Activated naive CD4-positive, alpha-beta T cell treated with anti-CD3 and anti-CD28 coated beads, Interleukin-2, amount 50 U/mL, for 72 hours (primary cell): ENCODE data around the gene HLA-DRB5. TPM values are rescaled to one million over a fixed set of nuclear protein-coding genes. Genes with fewer than 3 reads are reported as not detected.
"Not testable (repeated sequence)": the region's sequence is repeated elsewhere in the genome, so short reads cannot be mapped to it uniquely, and the experiment has no call there.

Experiments
- ATAC-seq, 2 donors: fragments of 150-1000 bp; cut with Tn5 transposase; 2 replicates each; pipeline ENCODE4 v1.10.0; 2021; ENCODE audit warnings: mild to moderate bottlenecking in 2 of 2, moderate library complexity in 2 of 2
- DNase-seq, 2 donors: peaks; one replicate each; pipeline ENCODE4 v3.0.0; 2021 to 2022; ENCODE audit warnings: low spot score in 2 of 2
- H3K27ac Mint-ChIP-seq, 2 donors: one replicate each; pipeline ENCODE4 v1.8.0; 2022; ENCODE audit warnings: mild to moderate bottlenecking in 2 of 2, mixed read lengths in 2 of 2
- H3K36me3 Mint-ChIP-seq, 2 donors: one replicate each; pipeline ENCODE4 v1.8.0; 2022; ENCODE audit warnings: mixed read lengths in 2 of 2
- H3K9me3 Mint-ChIP-seq, 2 donors: one replicate each; pipeline ENCODE4 v1.8.0; 2022; ENCODE audit warnings: mixed read lengths in 2 of 2
- total RNA-seq, 2 donors: library from RNA; stranded (reverse); gene quantifications; one replicate each; pipeline ENCODE4 v1.2.3, GENCODE V29; 2022

Gene HLA-DRB5
- 1 to 10 TPM; 1.1 to 1.6 TPM for total RNA-seq

DNA sequence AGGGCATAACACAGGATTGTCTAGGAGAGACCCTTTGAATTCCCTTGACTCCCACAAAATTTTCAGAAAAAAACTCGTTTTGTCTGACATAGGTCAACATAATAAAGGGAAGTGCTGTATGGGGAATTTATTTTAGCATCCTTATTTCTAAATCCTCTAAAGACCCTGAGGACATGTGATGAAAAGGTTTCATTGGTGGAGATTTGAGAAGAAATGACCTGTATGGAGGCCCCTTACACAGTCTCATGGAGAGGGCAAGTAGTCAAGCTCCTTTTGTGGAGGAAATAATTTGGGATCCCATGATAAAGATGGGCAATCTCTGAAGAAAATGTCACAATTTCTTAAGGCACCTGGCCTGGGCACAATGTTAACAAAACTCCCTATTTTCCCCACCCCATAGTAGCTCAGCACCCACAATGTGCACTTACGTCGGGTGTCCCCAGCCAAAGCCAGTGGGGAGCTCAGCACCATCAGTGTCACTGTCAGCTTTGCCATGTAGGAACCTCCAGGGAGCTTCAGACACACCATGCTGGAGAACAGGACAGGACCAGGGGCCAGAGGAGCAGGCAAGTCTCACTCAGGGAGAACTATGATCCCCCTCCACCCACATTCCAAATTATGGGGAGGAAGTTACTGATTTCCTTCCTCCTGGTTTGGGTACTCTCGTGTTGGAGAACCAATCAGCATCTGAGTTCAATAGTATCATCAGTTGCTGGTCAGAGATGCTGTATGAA, at the start of gene HLA-DRB5:
Gene HLA-DRB5 (minus strand): TSS at position 591 of the 734 bp plus-strand sequence. CDS start 63 bp downstream, at position 528.
- DNase-seq: no peak
- H3K36me3 Mint-ChIP-seq: no peaks in the 10 kb centered on the region
- ATAC-seq: peak; percentile 37 to 46
- no peak within 1 kb of the TSS for H3K27ac Mint-ChIP-seq
- H3K9me3 Mint-ChIP-seq: no peaks in the 10 kb centered on the region

DNA sequence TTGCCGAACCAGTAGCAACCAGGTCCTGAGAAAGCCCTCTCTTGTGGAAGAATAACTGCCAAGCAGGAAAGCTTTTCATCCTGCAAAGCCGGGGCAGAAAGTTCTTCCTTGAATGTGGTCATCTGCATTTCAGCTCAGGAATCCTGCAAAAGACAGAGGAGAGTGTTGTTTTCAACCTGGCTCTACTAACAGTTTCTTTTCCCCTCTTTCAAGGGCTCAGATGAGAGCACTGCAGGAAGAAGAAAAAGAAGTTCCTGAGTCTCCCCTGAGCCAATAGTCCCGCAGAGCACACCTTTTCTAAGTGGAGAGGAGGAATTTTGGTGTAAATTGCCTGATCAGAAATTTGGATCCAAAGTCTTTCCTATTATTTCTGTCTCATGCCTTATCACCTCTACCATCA, 48.9 kb upstream of the HLA-DRB5 start:
- H3K9me3 Mint-ChIP-seq: no peaks in the 10 kb centered on the region
- no peaks in the 10 kb centered on the region for H3K36me3 Mint-ChIP-seq
- DNase-seq (no peak), ATAC-seq (no peak)
- no peak overlapping the region for H3K27ac Mint-ChIP-seq

- not testable (repeated sequence) for ATAC-seq, H3K27ac Mint-ChIP-seq, H3K9me3 Mint-ChIP-seq, H3K36me3 Mint-ChIP-seq, DNase-seq
Observed at GRCh38 chr6:32577493-32577892, 47.4 kb upstream of the HLA-DRB5 start.

DNA sequence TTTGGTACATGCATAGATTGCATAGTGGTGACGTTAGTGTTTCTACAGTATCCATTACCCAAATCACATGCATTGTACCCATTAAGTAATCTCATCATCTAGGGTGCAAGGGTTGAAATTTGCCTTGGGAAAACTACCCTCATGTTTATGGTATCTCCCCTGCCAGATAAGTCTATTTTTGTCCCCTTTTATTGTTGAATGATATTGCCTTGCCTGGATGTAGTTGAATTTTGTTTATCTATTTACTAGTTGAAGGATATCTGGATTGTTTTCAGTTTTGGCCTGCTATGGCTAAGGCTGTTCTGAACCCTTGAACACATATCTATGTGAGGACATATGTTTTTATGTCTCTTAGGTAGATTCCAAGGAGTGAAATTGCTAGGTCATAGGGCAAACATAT, 46.2 kb upstream of the HLA-DRB5 start:
- DNase-seq: no peak
- no peak for ATAC-seq
- no peak overlapping the region for H3K27ac Mint-ChIP-seq
- H3K36me3 Mint-ChIP-seq: no peaks in the 10 kb centered on the region
- H3K9me3 Mint-ChIP-seq: no peaks in the 10 kb centered on the region

- DNase-seq (no peak), ATAC-seq (no peak)
- Mint-ChIP-seq H3K9me3 (no peaks in the 10 kb centered on the region), H3K36me3 (no peaks in the 10 kb centered on the region), H3K27ac (no peak overlapping the region)
Observed at GRCh38 chr6:32570363-32570905, 40.3 kb upstream of the HLA-DRB5 start.

DNA sequence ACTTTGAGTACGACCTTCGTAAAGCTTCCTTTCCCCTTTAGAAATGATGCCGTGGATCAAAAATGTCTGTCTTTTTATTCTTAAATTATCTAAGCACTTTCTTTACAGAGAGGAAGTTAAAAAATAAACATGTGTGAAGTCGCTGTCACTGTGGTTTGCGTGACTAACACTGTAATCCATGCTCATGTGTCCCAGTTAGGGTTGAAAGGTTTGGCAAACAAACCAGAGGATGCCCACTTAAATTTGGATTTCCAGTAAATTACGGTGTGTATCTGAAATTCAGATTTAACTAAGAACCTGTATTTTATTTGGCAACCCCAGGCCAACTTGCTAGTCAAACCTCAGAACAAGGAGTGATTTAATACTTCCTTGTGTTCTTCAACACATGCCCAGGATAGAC, 38.5 kb upstream of the HLA-DRB5 start:
- ATAC-seq: no peak
- DNase-seq: no peak
- Mint-ChIP-seq H3K9me3 (no peaks in the 10 kb centered on the region), H3K36me3 (no peaks in the 10 kb centered on the region), H3K27ac (no peak overlapping the region)

DNA sequence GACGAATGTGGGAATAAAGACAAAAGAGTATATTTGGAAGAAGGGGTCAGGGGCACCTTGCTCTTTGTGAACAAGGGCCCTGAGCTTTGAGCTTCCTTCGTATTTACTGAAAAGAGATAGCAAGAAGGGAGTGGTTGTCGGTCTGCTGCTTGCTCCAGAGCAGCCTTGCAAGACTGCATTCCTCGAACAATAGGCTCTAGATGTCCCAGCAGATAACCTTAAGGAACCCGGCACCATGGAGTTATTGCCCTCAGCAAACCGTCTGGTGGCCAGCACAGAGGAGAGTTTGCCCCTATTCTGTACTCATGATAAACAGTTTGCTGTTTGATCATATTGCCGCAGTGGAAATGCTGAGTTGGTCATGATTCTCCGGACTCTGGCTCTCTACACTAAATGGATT, 36.9 kb upstream of the HLA-DRB5 start:
- ATAC-seq: no peak

DNA sequence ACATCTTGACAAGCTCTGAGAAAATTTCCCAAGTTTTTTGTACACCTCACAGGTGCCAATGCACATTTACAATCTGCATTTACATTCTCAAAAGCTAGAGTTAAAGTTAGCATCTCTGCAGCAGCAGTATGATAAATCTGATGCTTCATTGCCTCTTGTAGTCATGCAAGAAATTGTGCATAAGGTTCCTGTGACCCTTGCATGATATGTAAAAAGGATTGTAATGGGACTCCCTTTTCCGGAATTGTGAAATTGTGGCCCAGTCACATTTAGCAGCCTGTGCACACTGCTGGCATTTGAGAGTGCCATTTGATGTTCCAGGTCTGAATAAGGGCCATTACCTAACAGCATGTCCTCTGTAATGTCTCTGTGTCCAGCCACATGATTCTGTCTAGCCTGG, 35.4 kb upstream of the HLA-DRB5 start:
- no peak for ATAC-seq
- Mint-ChIP-seq H3K27ac (no peak overlapping the region), H3K9me3 (no peaks in the 10 kb centered on the region), H3K36me3 (no peaks in the 10 kb centered on the region)
- DNase-seq: no peak

More for the DNA sequence above, 36.9 kb upstream of the HLA-DRB5 start:
- Mint-ChIP-seq H3K9me3 (no peaks in the 10 kb centered on the region), H3K27ac (no peak overlapping the region), H3K36me3 (no peaks in the 10 kb centered on the region)
- DNase-seq: no peak

GRCh38 chr6:32562940-32563339, 32.9 kb upstream of the HLA-DRB5 start:
- DNase-seq (no peak), ATAC-seq (no peak)
- Mint-ChIP-seq H3K9me3 (no peaks in the 10 kb centered on the region), H3K36me3 (no peaks in the 10 kb centered on the region), H3K27ac (no peak overlapping the region)

DNA sequence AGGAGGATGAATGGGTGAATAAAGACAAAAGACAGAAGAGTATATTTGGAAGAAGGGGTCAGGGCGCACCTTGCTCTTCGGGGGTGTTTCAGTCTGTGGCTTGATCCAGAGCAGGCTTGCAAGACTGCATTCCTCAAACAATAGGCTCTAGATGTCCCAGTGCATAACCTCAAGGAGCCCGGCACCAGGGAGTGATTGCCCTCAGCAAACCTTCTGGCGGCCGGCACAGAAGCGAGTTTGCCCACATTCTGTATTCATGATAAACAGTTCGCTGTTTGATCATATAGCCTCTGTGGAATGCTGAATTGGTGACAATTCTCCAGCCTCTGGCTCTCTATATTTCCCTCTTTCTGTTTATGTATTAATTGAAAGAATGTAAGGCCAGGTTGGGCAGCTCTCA, 29.7 kb upstream of the HLA-DRB5 start:
- DNase-seq: no peak
- H3K27ac Mint-ChIP-seq: no peak overlapping the region
- H3K9me3 Mint-ChIP-seq: no peaks in the 10 kb centered on the region
- ATAC-seq: no peak
- no peaks in the 10 kb centered on the region for H3K36me3 Mint-ChIP-seq

GRCh38 chr6:32558426-32559057, 28.5 kb upstream of the HLA-DRB5 start:
- Mint-ChIP-seq H3K27ac (no peak overlapping the region), H3K9me3 (no peaks in the 10 kb centered on the region), H3K36me3 (no peaks in the 10 kb centered on the region)
- DNase-seq (no peak), ATAC-seq (no peak)

GRCh38 chr6:32554116-32554965, 24.3 kb upstream of the HLA-DRB5 start:
- no peaks in the 10 kb centered on the region for H3K9me3 Mint-ChIP-seq
- no peaks in the 10 kb centered on the region for H3K36me3 Mint-ChIP-seq
- ATAC-seq (no peak), DNase-seq (no peak)
- no peak overlapping the region for H3K27ac Mint-ChIP-seq

- Mint-ChIP-seq H3K36me3 (no peaks in the 10 kb centered on the region), H3K27ac (no peak overlapping the region), H3K9me3 (no peaks in the 10 kb centered on the region)
- no peak for ATAC-seq
- DNase-seq: no peak
Observed at GRCh38 chr6:32553037-32553742, 23.1 kb upstream of the HLA-DRB5 start.

DNA sequence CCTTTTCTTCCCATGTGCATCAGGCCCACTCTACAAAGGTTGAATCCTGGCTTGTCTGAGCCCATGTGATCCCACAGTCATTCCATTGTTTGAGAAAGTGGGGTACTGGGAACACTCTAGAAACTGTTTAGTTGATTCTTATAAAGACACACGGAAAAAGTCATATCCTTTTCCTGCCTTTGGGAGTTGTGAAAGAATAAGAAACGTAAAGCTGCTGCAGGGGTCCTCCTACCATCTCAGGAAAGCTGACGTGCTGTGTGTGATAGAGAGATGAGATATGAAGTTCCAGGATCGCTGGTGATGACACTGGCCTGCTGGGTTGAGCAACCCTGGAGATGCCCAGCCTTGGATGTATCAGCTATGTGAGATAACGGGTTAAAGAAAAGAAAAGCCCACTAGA, 21.3 kb upstream of the HLA-DRB5 start:
- ATAC-seq: no peak
- Mint-ChIP-seq H3K36me3 (no peaks in the 10 kb centered on the region), H3K9me3 (no peaks in the 10 kb centered on the region), H3K27ac (no peak overlapping the region)
- no peak for DNase-seq

DNA sequence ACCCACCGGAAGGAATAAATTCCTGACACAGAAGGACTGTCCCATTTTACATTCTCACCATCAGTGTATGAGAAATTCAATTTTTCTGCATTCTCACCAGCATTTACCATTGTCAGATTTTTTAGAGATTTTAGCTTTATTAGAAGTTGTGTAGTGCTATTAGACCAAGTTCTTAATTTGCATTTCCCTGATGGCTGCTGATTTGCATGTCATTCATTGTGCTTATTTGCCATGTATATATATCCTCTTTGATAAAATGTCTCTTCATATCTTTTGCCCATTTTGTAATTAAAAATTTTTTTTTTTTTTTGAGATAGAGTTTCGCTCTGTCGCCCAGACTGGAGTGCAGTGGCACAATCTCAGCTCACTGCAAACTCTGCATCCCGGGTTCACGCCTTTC, 9.8 kb upstream of the HLA-DRB5 start:
- Mint-ChIP-seq H3K27ac (no peak overlapping the region), H3K36me3 (no peaks in the 10 kb centered on the region), H3K9me3 (no peaks in the 10 kb centered on the region)
- ATAC-seq (no peak), DNase-seq (no peak)

- H3K27ac Mint-ChIP-seq, DNase-seq, ATAC-seq, H3K36me3 Mint-ChIP-seq, H3K9me3 Mint-ChIP-seq: not testable (repeated sequence)
Observed at GRCh38 chr6:32530431-32530793, 325 bp upstream of the HLA-DRB5 start.
